AG04450 (cell line): ENCODE results near the gene ZNF878. TPM values are rescaled to one million over a fixed set of nuclear protein-coding genes. Genes with fewer than 3 reads are reported as not detected.
A peak's percentile ranks its signal among the peaks of the same experiment; 100 is the strongest.

ENCODE experiments used
- CTCF ChIA-PET: fragments of 300-600, 350-600 bp; formaldehyde crosslinking; extraction: SDS; loops from one replicate; lab custom pipeline; 2022; ENCODE audit warnings: antibody characterized with exemption, inconsistent platforms; lab: Charles Lee
- POLR2A ChIA-PET: fragments of 350-600 bp; formaldehyde crosslinking; extraction: SDS; loops from one replicate; lab custom pipeline; 2021; ENCODE audit warnings: antibody characterized with exemption, inconsistent platforms; lab: Yijun Ruan, JAX
- DNase-seq: peaks from one replicate; pipeline ENCODE4 v3.0.0-alpha.2; 2011; ENCODE audit warnings: low read depth, low spot score
- H3K27ac ChIP-seq: one replicate; pipeline ENCODE4 v1.5.1; 2012; ENCODE audit warnings: low read depth, low read length, control low read depth
- H3K27me3 ChIP-seq: one replicate; pipeline ENCODE4 v1.6.0; 2012; ENCODE audit warnings: low read length; ENCODE audit not compliant: control insufficient read depth, insufficient read depth
- H3K4me3 ChIP-seq: 2 replicates; pipeline ENCODE4 v1.5.1; 2011; ENCODE audit warnings: mild to moderate bottlenecking, low read depth, low read length, control low read depth
- H3K9me3 ChIP-seq: 2 replicates; pipeline ENCODE4 v1.5.1; 2012; ENCODE audit warnings: low read length; ENCODE audit not compliant: control insufficient read depth, insufficient read depth
- polyA plus RNA-seq: library from polyadenylated mRNA; depleted of rRNA; stranded (reverse); fragments of >200 nt; gene quantifications from 2 replicates; pipeline ENCODE4 v1.2.3, GENCODE V29; 2011
- TF ChIP-seq, protein P1 (sequence below): IDR thresholded peaks from 2 replicates; pipeline ENCODE4 v1.5.1; 2011; ENCODE audit warnings: low read depth, low read length, control low read depth, inconsistent platforms

ZNF878 gene
- polyA plus RNA-seq, 1 experiment: 0.12 TPM

DNA sequence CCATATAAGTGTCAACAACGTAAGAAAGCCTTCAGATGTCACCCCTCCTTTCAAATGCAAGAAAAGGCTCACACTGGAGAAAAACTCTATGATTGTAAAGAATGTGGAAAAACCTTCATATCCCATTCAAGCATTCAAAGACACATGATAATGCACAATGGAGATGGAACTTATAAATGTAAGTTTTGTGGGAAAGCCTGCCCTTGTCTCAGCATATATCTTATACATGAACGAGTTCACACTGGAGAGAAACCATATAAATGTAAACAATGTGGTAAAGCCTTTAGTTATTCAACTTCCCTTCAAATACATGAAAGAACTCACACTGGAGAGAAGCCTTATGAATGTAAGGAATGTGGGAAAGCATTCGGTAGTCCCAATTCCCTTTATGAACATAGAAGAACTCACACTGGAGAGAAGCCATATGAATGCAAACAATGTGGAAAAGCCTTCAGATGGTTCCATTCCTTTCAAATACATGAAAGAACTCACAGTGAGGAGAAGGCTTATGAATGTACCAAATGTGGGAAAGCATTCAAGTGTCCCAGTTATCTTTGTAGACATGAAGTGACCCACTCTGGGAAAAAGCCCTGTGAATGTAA lies 22.9 kb upstream of the ZNF878 start:
- POLR2A ChIA-PET: no interaction called here
- DNase-seq: no peak
- no peaks in the 10 kb centered on the region for H3K27me3 ChIP-seq
- no peak overlapping the region for H3K27ac ChIP-seq
- TF ChIP-seq, protein P1, sequence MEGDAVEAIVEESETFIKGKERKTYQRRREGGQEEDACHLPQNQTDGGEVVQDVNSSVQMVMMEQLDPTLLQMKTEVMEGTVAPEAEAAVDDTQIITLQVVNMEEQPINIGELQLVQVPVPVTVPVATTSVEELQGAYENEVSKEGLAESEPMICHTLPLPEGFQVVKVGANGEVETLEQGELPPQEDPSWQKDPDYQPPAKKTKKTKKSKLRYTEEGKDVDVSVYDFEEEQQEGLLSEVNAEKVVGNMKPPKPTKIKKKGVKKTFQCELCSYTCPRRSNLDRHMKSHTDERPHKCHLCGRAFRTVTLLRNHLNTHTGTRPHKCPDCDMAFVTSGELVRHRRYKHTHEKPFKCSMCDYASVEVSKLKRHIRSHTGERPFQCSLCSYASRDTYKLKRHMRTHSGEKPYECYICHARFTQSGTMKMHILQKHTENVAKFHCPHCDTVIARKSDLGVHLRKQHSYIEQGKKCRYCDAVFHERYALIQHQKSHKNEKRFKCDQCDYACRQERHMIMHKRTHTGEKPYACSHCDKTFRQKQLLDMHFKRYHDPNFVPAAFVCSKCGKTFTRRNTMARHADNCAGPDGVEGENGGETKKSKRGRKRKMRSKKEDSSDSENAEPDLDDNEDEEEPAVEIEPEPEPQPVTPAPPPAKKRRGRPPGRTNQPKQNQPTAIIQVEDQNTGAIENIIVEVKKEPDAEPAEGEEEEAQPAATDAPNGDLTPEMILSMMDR: no peak
- no peak overlapping the region for H3K4me3 ChIP-seq
- peaks cover 72% of the 10 kb centered on the region for H3K9me3 ChIP-seq
- CTCF ChIA-PET: no interaction called here

DNA sequence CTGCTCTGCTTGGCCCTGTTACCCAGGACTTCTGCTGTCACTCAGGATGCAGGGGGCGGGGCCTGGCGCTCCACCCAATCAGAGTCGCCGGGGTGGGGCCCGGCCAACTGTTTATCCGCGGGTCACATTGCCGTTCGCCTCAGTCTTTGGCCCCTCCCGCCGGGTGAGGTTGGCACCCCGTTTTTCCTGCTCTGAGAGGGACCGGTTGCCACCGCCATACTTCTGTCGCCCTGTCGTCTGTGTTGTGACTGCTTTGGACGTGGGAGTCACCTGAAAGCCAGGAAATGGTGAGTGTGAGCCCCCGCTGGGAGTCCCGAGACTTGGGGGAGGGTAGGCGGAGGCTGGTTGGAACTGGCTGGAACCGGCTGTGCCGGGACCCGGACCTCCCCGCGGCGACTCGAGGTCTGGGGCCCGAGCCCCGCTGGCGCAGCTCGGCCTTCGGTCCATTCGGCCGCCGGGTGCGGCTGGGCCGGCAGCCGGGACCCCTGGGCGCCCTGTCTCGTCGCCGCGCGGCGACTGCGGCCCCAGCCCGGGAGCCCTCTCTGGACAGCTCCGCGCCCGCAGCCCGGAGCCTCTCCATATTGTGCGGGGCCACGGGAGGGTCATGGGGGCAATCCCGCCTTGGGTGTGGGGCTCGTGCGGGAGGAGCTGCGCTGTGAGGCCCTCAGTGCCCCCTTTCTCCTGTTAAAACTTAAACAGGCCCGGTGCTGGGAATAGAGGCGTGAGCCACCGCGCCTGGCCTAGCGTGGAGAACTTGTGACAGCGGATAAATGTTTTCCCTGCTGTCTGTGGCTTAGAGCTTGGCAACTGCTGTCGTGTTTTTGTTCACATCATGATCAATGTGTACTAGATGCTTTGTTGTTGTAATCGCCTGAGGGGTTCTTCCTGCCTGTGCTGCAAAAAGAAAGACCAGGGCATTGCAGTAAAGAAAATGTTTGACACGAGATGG lies 12.1 kb upstream of the ZNF878 start, which contains the start of gene ZNF844:
Gene ZNF844, plus strand, starts transcription at position 142 of the 949 bp plus-strand sequence. Its CDS starts 143 bp downstream, at position 285.
- Histone ChIP-seq H3K27ac (peak within 1 kb of the TSS; percentile 77), H3K4me3 (peak within 1 kb of the TSS; percentile 97), H3K27me3 (no peaks in the 10 kb centered on the region), H3K9me3 (peaks cover 49% of the 10 kb centered on the region)
- TF ChIP-seq, protein P1: no peak
- POLR2A ChIA-PET: interaction anchor here (0.6 to 1.1 kb wide), 6 partner anchors 9 to 418 kb away, joined by 3 to 6 read pairs (median 4); partner anchors contain the start of genes ZNF20, ZNF433, ZNF442 and ZNF878
- CTCF ChIA-PET: interaction anchor here (0.6 to 1.8 kb wide), 3 partner anchors 26 to 567 kb away, joined by 4 to 7 read pairs (median 4); no protein-coding TSS in a partner anchor
- peak; percentile 57 for DNase-seq

DNA sequence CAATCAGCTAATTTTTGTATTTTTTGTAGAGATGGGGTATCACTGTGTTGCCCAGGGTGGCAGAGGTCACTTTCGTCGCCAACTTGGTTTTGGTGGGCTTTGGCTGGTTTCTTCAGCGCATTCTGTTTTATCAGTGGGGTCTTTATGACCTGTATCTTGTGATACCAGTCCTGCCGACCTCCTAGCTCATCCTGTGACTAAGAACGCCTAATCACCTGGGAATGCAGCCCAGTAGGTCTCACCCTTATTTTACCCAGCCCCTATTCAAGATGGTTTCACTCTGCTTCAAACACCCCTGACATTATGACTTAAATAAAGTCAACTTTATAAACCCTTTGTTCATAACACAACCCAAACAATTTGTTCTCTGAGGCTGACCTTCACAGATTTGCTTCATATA lies 3.0 kb upstream of the ZNF878 start:
- TF ChIP-seq, protein P1: no peak
- ChIA-PET POLR2A (interaction anchor here (0.7 to 0.8 kb wide), 3 partner anchors 9 to 575 kb away, joined by 3 to 5 read pairs (median 4); partner anchors contain the start of gene ZNF844), CTCF (interaction anchor here (1.3 kb wide), 1 partner anchor 35 kb away, joined by 3 read pairs; no protein-coding TSS in a partner anchor)

DNA sequence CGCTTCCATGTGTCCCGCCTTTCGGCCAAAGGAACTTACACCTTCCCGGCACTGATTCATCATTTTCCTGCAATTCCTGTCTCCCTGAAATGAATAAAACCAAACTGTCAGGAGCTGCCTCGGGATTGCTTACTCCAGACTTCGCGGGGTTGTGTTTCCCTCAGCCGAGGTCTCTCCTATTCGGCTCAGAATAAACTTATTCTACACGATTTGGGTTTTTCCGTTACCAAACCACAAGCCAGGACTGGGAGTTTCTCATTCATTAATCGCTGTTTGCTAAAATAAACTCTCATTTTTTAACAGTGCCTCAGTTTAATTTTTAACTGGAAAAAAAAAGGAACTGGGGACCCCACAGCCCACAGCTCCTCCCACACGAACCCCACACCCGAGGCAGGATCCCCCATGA lies 667 bp downstream of the ZNF878 start:
- TF ChIP-seq, protein P1: no peak
- ChIA-PET POLR2A (interaction anchor here (0.6 to 2.0 kb wide), 3 partner anchors 16 to 313 kb away, joined by 3 to 8 read pairs (median 6); partner anchors contain the start of genes ZNF433 and ZNF442), CTCF (interaction anchor here (1.1 to 1.9 kb wide), 4 partner anchors 39 to 313 kb away, joined by 3 to 7 read pairs (median 4); partner anchors contain the start of gene ZNF442)
- peak overlapping the region; percentile 79 for H3K4me3 ChIP-seq
- peaks cover 16% of the 10 kb centered on the region for H3K9me3 ChIP-seq
- H3K27me3 ChIP-seq: no peaks in the 10 kb centered on the region
- no peak overlapping the region for H3K27ac ChIP-seq
- no peak for DNase-seq

More for the DNA sequence above, 3.0 kb upstream of the ZNF878 start:
- Histone ChIP-seq H3K9me3 (peaks cover 5% of the 10 kb centered on the region; the same call in 1 of the 2 replicates), H3K27me3 (no peaks in the 10 kb centered on the region), H3K27ac (no peak overlapping the region), H3K4me3 (no peak overlapping the region)
- DNase-seq: no peak
